HuH-7.5 (cell line): Measurements from ENCODE around the gene TTLL4.
"Not testable (repeated sequence)": the region's sequence is repeated elsewhere in the genome, so short reads cannot be mapped to it uniquely, and the experiment has no call there.

Experiments
- DNase-seq: peaks from one replicate; pipeline ENCODE4 v3.0.0; 2011; ENCODE audit warnings: low spot score

The TTLL4 gene

GRCh38 chr2:218745559-218746469 lies 35.2 kb downstream of the TTLL4 start:
- peak; percentile 28 for DNase-seq

- DNase-seq, result no peak
These were observed 35.8 kb downstream of the TTLL4 start for GRCh38 chr2:218746470-218746795.

DNA sequence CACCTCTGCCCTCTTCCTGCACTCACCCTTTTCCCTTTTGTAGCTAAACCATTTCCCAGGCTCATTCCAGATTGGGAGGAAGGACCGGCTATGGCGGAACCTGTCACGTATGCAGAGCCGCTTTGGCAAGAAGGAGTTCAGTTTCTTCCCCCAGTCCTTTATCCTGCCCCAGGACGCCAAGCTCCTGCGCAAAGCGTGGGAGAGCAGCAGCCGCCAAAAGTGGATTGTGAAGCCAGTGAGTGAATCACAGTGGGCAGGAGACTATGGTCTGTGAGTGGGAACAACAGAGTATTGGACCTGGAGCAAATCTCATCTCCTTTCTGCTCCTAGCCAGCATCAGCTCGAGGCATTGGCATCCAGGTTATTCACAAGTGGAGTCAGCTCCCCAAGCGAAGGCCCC lies 36.3 kb downstream of the TTLL4 start:
- no peak for DNase-seq

- no peak for DNase-seq
These were observed 38.3 kb downstream of the TTLL4 start for GRCh38 chr2:218748741-218749441.

GRCh38 chr2:218754201-218754600 lies 43.6 kb downstream of the TTLL4 start:
- DNase-seq, result no peak

GRCh38 chr2:218754781-218755180 lies 44.1 kb downstream of the TTLL4 start:
- no peak for DNase-seq

DNA sequence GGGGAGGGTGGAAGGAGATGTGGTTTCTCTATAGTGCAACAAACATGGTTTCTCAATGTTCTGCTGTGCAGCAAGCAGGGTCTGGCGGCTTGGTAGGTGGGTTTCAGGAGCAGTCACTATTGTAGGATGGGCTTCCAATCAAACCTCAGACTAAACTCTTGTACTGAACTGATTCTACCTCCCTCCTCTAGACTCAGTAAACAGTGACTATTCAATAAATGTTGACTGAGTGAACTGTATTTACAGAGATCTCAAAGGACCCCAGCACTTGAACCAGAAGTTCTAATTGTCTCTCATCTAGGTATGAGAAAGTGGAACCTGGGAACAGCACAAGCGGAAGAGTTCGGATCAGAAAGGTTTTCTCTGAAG lies 44.5 kb downstream of the TTLL4 start:
- DNase-seq, result no peak

GRCh38 chr2:218755567-218756404 lies 45.2 kb downstream of the TTLL4 start:
- DNase-seq, result peak; percentile 48

- DNase-seq, result no peak
These were observed 46.2 kb downstream of the TTLL4 start for GRCh38 chr2:218756599-218757377.

GRCh38 chr2:218761795-218762194 lies 51.2 kb downstream of the TTLL4 start:
- no peak for DNase-seq

GRCh38 chr2:218772759-218773158 lies 62.1 kb downstream of the TTLL4 start:
- not testable (repeated sequence) for DNase-seq

- DNase-seq, result no peak
These were observed 63.2 kb downstream of the TTLL4 start for GRCh38 chr2:218773881-218774280.

- DNase-seq, result no peak
These were observed 65.9 kb downstream of the TTLL4 start for GRCh38 chr2:218776488-218776887.

DNA sequence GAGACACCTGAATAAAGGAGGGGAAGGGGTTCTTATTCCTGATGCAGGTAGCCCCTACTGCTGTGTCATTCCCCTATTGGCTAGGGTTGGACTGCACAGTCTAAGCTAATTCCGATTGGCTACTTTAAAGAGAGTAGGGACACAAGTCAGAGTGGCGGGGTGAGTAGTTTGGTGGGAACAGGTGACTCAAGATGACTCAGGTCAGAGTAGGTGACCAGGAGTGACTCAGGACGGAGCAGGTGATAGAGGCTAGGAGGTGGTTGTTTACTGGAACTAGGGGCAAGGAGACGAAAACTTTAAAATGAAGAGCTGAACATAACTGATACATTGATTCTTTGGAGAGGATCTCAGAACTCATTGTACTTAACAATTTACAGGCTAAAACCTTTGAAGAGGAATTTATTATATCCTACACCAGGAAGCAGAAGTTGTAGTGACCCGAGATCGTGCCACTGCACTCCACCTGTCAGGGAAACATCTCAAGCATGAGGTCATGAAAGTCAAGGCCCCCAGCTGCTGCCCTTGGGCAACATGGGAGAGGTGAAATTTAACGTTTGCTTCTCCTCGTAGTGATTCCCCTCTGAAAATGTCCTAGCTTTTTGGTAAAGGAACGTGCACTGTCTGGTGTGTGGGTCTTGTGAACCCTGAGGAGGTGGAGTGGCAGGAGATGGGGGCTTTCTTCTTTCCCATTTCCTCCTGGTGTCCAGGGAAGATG lies 66.8 kb downstream of the TTLL4 start:
- DNase-seq, result no peak

DNA sequence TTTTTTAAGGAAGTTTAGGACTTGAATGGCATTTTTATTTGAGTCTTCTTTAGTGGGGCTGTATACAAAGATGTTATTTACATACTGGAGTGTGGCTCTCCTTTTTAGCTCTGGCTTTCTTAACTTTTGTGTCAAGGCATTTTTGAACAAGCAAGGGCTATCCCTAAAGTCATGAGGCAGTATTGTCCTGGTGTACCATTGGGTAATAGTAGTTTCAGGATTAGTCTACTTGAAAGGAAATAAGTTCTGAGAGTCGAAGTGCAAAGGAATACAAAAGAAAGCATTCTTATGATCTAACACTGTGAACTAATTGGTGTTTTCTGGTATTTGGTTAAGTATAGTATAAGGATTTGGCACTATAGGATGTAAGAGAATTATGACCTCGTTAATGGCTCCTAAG lies 69.4 kb downstream of the TTLL4 start:
- no peak for DNase-seq

- DNase-seq, result peak; percentile 38
These were observed 70.4 kb downstream of the TTLL4 start for GRCh38 chr2:218780851-218781690.

- DNase-seq, result peak; percentile 67
These were observed 71.3 kb downstream of the TTLL4 start, which contains the start of gene CYP27A1 for GRCh38 chr2:218781691-218782527. CYP27A1 (plus strand) TSS chr2:218782147; CDS start chr2:218782183, 36 bp downstream.

- no peak for DNase-seq
These were observed 71.9 kb downstream of the TTLL4 start for GRCh38 chr2:218782528-218782844.

DNA sequence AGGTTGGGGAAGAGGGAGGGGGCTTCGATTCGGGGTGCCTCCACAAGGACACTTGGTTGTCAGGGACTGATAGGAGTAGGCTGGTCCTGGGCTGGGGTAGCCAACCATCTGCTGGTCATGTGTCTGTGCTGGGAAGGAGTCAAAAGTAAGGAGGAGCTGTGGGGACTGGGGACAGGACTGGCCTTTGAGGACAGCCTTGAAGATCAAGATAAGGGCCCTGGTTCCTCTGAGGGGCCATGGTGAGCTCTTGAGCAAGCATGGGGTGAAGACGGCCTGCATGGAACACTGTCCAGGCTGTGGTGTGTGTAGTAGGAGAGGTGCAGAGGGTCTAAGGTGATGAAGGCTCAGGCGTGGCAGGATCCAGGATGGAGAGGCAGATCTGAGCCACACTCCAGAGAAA lies 73.1 kb downstream of the TTLL4 start:
- no peak for DNase-seq
